GM19239 (cell line): Measurements from ENCODE around the gene CENPO.

Experiments used
- DNase-seq: peaks from one replicate; pipeline ENCODE4 v3.0.0; 2011; ENCODE audit warnings: low spot score; ENCODE audit not compliant: insufficient read length
- FAIRE-seq: peaks from 2 replicates; lab custom pipeline; 2011; peaks lifted over from hg19 to GRCh38; lab: Jason Lieb, UNC

CENPO gene

GRCh38 chr2:24820598-24821432, 27.6 kb downstream of the CENPO start:
- DNase-seq (no peak), FAIRE-seq (no peak)

GRCh38 chr2:24821433-24821891, 28.2 kb downstream of the CENPO start:
- FAIRE-seq = no peak
- no peak for DNase-seq

GRCh38 chr2:24822049-24822706, 29.0 kb downstream of the CENPO start:
- FAIRE-seq (no peak), DNase-seq (no peak)

GRCh38 chr2:24824071-24824588, 30.9 kb downstream of the CENPO start:
- DNase-seq = no peak
- FAIRE-seq = no peak

GRCh38 chr2:24824966-24825882, 32.0 kb downstream of the CENPO start:
- FAIRE-seq (peak; percentile 47), DNase-seq (no peak)

GRCh38 chr2:24825883-24826772, 32.9 kb downstream of the CENPO start:
- DNase-seq (no peak), FAIRE-seq (no peak)

GRCh38 chr2:24826773-24827145, 33.5 kb downstream of the CENPO start:
- DNase-seq (no peak), FAIRE-seq (no peak)

- peak; percentile 94 for FAIRE-seq
These were observed 34.4 kb downstream of the CENPO start for GRCh38 chr2:24827321-24828237.

GRCh38 chr2:24828238-24828996, 35.2 kb downstream of the CENPO start:
- no peak for DNase-seq
- no peak for FAIRE-seq

More at GRCh38 chr2:24827321-24828237, 34.4 kb downstream of the CENPO start:
- DNase-seq = peak; percentile 93

- FAIRE-seq = no peak
- no peak for DNase-seq
These were observed 37.1 kb downstream of the CENPO start for GRCh38 chr2:24830351-24830750.

- FAIRE-seq = no peak
- no peak for DNase-seq
These were observed 37.6 kb downstream of the CENPO start for GRCh38 chr2:24830786-24831185.

- FAIRE-seq = no peak
- DNase-seq = no peak
These were observed 38.2 kb downstream of the CENPO start for GRCh38 chr2:24831221-24832072.

- DNase-seq = no peak
- FAIRE-seq = no peak
These were observed 38.8 kb downstream of the CENPO start for GRCh38 chr2:24832073-24832461.

- FAIRE-seq = no peak
- no peak for DNase-seq
These were observed 39.3 kb downstream of the CENPO start for GRCh38 chr2:24832521-24832920.

- FAIRE-seq (no peak), DNase-seq (no peak)
These were observed 39.9 kb downstream of the CENPO start for GRCh38 chr2:24832931-24833701.
